ENCODE measurements around the gene PTGES.
A peak's percentile ranks its signal among the peaks of the same experiment; 100 is the strongest.

Gene PTGES

GRCh38 chr9:129746092-129746777, 6.6 kb downstream of the PTGES start:
- no peak for DNase-seq (ENCODE audit: low read depth in 2 of 2)

GRCh38 chr9:129745200-129745599, 7.6 kb downstream of the PTGES start:
- no peak for DNase-seq (ENCODE audit: low read depth in 2 of 2)

GRCh38 chr9:129740666-129741464, 12.0 kb downstream of the PTGES start:
- no peak for DNase-seq (ENCODE audit: low read depth in 2 of 2)

GRCh38 chr9:129740174-129740573, 12.7 kb downstream of the PTGES start:
- DNase-seq (ENCODE audit: low read depth in 2 of 2): no peak

DNA sequence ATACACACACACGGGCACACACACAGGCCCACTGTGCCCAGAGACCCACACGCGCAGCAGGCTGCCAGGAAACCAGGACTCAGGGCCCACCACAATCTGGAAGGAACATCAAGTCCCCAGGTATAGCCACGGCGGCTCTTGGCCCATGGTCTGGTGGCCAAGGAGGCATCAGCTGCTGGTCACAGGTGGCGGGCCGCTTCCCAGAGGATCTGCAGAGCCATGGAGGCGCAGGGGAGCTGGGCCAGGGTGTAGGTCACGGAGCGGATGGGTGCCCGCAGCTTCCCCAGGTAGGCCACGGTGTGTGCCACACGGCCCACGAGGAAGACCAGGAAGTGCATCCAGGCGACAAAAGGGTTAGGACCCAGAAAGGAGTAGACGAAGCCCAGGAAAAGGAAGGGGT, 13.4 kb downstream of the PTGES start:
- no peak for DNase-seq (ENCODE audit: low read depth in 2 of 2)

DNA sequence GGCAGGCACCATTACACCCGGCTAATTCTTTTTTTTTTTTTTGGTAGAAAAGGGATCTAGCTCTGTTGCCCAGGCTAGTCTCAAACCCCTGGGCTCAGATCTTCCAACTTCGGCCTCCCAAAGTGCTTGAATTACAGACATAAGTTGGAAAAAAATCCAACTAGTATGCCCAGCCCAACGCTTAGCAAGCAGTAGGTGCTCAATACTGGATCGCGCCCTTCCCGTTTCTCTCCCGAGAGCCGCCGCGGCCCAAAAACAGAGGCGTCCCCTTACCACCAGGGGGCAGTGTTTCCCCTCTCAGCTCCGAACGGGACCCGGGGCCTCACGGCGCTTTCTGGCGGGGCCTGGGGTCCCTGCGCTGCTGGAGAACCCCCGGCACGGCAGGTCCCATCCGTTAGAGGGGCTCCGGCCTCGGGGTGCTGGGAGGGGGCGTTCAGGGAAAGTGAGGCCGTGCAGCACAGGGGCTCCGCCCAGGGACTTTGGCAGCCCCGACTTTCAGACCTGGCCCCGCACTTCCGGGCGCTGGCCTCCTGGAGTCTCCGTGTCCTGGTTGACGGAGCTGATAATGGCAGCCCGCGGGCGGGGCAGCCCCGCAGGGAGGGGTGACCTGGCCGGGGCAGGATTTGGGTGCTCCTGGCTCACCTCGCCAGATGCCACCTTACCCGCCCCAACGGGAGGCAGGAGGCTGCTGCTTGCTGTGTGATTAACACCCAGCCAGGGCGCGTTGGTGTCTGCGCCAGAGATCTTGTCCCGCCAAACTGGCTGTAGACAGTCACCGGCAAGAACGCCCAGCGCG, 15.2 kb downstream of the PTGES start:
- DNase-seq (ENCODE audit: low read depth in 2 of 2): peak; percentile 57 to 59

GRCh38 chr9:129736334-129736733, 16.5 kb downstream of the PTGES start:
- no peak for DNase-seq (ENCODE audit: low read depth in 2 of 2)

DNA sequence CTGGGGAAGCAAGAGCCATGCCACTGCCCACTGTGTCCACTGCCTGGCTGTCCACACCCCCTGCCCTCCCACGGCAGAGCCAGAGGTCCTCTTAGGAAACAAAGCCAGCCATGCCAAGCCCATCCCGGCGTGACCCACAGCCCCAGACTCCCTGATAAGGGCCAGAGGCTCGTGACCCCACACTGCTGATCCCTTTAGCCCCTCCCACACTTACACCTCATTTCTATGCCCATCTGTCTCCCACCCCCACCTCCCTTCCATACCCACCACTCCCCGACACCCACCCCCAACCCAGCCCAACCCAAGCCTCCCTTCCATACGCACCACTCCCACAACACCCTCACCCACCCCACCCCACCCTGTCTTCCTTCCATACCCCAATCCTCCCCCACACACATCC, 17.3 kb downstream of the PTGES start:
- no peak for DNase-seq (ENCODE audit: low read depth in 2 of 2)

DNA sequence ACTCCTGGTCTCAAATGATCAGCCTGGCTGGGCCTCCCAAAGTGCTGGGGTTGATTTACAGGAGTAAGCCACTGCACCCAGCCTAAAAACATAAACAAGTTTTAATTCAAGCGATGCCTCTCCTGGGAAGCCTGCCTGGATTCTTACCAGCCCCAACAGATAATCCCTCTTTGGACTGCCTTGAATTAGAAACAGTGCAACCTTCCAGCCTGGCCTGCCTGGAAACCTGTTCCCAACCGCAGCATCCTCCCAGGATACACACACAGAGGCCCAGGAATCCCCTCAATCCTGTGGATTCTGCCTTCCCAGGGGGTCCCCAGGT, 19.2 kb downstream of the PTGES start:
- no peak for DNase-seq (ENCODE audit: low read depth in 2 of 2)

- no peak for DNase-seq (ENCODE audit: low read depth in 2 of 2)
Observed at GRCh38 chr9:129732946-129733631, 19.8 kb downstream of the PTGES start.

GRCh38 chr9:129732100-129732499, 20.7 kb downstream of the PTGES start:
- no peak for DNase-seq (ENCODE audit: low read depth in 2 of 2)

DNA sequence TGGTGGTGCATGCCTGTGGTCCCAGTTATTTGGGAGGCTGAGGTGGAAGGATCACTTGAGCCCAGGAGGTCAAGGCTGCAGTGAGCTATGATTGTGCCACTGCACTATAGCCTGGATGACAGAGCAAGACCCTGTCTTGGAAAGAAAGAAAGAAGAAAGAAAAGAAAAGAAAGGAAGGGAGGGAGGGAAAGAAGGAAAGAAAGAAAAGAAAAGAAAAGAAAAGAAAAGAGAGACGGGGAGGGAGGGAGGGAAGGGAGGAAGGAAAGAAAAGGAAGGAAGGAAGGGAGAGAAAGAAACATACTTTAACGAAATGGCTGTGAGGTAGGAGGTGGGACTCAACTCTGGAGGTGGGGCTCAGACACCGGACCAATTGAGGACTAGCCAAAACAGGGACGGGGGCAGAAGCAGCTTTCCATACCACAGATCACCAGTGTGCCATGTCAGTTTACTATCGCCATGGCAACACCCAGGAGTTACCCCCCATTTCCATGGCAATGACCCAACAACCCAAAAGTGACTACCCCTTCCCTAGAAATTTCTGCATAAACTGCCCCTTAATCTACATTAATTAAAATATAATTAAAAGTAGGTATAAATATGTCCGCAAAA, 21.3 kb downstream of the PTGES start:
- no peak for DNase-seq (ENCODE audit: low read depth in 2 of 2)

DNA sequence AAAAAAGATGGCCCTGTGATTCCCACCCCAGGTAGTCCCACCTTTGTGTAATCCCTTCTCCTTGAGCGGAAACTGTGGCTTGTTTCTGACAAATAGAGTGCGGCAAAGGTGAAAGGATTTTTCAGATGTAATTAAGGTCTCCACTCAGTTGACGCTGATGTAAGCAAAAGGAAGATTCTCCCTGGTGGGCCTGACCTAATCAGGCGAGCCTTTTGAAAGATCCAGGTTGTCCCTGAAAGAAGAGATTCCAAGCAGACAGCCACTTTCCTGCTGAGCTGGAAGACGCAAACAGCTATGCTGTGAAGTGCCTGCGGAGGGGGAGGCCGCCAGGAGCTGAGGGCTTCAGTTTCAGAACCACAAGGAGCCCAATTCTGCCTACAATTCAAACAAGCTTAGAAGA, 24.1 kb downstream of the PTGES start:
- no peak for DNase-seq (ENCODE audit: low read depth in 2 of 2)

DNA sequence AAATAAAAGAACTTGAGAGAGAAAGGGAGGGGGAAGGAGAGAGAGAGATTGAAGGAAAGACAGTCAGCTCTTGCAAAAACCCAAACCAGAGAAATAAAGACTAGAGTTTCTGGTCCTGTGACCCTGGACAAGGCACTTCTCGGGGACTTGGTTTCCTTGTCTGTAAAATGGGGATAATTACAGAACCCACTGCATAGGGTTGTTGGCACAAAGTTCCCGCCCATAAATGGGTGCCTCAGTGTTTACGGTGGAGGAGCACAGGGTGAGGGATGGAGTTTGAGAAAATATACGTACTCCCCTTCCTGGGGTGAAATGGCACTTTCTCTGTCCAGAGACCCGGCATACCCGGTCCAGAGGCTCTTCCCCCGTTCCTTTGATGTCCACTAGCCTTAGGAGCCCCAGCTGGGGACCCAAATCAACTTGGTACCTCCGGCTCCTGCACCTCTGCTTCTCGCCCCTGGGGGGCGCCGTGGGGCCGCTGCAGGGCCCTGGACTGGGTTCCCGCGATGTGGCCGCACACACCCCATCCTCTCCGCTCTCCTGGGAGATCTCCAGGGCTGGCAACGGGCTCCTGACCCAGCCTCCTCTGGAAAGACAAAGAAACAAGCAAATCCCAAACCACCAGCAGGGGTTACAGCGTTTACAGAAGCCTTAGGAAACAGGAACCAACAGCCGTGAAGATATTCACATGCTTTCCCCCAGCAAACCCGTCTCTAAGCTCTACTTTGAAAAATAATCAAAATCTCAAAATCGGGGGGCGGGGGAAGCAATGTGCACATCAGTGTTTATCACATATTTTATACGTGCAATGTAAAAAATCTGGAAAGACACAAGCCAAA, 26.3 kb downstream of the PTGES start:
- peak in 1 of 2 donors; percentile 11 for DNase-seq (ENCODE audit: low read depth in 2 of 2)

- no peak for DNase-seq (ENCODE audit: low read depth in 2 of 2)
Observed at GRCh38 chr9:129725795-129726251, 27.0 kb downstream of the PTGES start.

DNA sequence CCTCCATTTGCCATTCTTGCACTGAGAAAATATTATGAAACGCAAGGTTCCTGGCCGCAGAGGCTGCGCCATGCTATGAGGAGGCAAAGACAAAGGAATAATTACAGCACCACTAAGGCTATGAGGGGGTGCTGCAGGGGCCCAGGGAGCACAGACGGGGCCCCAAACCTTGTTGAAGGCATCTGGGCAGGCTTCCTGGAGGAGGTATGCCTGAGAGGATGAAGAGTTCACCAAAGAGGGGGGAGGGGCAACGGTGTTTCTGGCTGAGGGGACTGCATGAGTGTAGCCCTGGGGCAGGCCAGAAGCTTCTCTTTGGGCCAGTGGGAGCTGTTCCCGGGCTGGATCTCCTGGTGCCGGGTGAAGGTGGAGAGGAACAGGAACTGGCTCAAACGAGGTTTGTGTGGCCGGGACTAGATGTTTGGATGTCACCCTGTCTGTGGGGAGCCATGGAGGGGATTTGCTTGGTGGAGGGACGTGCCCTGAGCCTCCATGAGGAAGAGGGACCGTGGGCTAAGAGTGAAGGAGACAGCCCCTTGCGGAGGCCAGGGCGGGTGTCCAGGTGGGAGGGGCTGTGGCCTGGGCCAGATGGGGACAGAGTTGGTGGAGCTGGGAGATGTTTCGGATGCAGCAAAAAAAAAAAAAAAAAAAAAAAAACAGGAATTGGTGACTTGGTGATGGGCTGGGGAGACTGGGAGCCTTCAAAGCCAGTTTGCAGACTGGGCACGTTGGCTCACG, 28.2 kb downstream of the PTGES start:
- no peak for DNase-seq (ENCODE audit: low read depth in 2 of 2)

DNA sequence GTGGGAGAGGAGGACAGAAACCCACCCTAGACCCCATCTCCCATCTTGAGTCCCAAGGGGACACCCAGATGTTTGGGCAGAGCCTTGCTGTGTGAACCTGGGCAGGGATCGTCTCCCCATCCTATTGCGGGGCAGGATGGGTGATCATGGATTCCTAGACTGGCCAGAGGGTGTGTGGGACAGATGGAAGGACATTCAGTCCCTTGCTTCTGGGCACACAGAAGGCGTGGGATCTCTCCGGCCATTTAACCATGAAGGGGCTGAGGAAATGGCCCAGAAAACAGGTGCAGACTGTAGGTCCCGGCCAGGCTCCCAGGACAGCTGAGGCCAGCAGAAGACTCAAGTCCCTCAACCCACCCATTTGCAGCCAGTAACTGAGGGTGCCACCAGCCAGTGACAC, 29.9 kb downstream of the PTGES start:
- DNase-seq (ENCODE audit: low read depth in 2 of 2): no peak

GRCh38 chr9:129720865-129721545, 31.8 kb downstream of the PTGES start:
- DNase-seq (ENCODE audit: low read depth in 2 of 2): no peak

DNA sequence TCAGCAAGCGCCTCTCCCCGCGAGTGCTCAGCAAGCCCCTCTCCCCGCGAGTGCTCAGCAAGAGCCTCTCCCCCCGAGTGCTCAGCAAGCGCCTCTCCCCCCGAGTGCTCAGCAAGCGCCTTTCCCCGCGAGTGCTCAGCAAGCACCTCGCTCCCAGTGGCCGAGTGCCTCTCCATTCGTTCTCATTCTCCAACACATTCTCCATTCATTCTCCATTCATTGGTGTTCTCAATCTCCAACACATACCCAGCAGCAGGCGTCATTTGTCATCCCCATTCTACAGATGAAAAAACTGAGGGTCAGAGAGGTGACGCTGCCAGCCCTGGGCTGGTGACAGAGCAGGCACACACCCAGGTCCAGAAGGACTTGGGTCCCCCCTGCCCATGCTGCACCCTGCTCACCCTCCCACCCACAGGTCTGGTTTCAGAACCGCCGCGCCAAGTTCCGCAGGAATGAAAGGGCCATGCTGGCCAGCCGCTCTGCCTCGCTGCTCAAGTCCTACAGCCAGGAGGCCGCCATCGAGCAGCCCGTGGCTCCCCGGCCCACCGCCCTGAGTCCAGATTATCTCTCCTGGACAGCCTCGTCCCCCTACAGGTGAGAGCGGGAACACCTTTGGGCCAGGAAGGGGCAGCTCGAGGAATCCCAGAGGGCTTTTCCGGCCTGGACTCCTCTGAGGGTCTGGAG, 32.5 kb downstream of the PTGES start:
- no peak for DNase-seq (ENCODE audit: low read depth in 2 of 2)

Data from stimulated activated CD8-positive, alpha-beta memory T cell treated with anti-CD3 and anti-CD28 coated beads, Interleukin-15, amount 100 ng/mL, for 4 hours (primary cell).